RPMI8226 (cell line): ENCODE measurements around the gene TNFRSF6B.

Source experiments
- DNase-seq: peaks from one replicate; pipeline ENCODE4 v3.0.0-alpha.2; 2015

Gene TNFRSF6B

GRCh38 chr20:63740070-63740626, 43.7 kb downstream of the TNFRSF6B start:
- DNase-seq = peak; percentile 34

DNA sequence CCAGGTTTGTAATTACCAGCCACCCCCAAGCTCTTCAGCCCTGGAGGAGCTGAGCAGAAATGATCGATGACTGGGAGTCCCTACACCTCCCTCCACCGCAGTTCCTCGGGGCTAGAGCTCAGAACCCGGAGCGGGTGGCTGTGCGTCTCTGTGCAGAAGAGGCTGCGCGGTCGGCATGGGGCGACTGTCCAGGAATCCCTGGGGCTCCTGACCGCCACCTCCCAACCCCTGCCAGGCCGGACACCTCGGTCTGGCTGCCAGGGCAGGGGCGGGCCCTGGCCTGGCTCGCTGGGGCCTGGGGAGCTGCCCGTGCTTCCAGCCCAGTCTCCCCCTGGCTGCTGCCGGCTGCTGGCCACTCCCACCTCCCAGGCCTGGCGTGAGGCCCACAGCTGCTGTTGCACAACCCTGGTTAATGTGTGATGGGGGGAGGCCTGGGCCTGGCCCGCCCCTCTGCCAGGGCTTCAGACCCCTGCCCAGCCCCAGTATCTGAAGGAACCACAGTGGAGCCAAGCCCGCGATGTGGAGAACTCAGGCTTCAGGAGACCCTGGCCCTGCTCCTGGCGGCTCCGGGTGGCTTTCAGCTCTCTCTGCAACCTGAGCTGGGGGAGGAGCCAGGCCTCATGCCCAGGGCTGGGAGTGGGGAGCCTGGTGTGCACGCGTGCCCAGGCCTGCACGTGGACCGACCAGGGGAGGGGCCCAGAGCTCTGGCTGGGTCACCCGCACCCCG, 44.3 kb downstream of the TNFRSF6B start:
- peak; percentile 20 for DNase-seq

DNA sequence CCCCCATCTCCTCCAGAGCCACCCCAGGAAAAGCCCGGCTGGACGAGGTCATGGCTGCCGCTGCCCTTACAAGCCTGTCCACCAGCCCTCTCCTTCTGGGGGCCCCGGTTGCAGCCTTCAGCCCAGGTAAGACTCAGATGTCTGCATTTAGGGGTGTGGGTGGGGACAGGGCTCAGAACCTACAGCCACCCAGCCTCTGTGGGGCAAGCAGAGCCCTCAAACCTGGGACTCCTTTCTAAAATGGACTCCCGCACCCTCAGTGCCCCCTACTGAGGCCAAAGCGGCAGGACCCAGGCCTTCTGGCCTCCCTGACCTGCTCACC, 44.9 kb downstream of the TNFRSF6B start:
- DNase-seq = no peak

GRCh38 chr20:63741676-63742380, 45.4 kb downstream of the TNFRSF6B start:
- DNase-seq = no peak

DNA sequence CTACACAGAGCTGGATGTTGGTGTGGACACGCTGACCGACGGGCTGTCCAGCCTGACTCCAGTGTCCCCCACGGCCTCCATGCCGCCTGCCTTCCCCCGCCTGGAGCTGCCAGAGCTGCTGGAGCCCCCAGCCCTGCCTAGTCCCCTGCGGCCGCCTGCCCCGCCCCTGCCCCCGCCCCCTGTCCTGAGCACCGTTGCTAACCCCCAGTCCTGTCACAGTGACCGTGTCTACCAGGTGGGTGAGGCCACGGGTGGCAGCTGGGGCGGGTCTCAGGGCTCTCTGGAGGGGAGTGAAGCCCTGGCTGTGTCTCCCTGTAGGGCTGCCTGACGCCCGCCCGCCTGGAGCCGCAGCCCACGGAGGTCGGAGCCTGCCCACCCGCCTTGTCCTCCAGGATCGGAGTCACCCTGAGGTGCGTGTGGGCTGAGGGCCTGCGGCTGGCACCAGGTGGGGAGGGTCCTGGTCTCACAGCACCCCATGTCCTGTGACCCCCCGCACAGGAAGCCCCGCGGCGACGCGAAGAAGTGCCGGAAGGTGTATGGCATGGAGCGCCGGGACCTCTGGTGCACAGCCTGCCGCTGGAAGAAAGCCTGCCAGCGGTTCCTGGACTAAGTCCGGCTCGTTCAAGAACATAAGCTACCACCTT, 46.1 kb downstream of the TNFRSF6B start:
- no peak for DNase-seq

- DNase-seq = no peak
These were observed 46.9 kb downstream of the TNFRSF6B start for GRCh38 chr20:63743210-63743970.

DNA sequence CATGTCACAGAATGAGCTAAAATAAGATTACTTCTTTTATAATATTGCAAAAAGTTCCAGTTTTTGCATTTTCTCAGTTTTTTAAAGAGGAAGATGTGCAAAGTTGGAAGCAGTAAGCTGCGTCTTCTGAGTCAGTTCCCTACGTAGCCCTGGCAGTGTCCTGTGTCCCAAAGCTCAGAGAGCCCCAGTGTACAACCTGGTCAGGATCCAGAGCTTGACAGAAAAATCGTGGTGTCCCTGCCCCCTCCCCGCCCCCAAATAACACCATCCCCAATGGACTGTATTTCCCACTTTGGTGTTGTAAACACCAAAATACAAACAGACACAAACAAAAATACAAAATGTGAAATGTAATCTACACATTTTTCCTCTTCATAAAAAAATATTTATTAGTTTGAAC, 47.7 kb downstream of the TNFRSF6B start:
- DNase-seq = no peak

DNA sequence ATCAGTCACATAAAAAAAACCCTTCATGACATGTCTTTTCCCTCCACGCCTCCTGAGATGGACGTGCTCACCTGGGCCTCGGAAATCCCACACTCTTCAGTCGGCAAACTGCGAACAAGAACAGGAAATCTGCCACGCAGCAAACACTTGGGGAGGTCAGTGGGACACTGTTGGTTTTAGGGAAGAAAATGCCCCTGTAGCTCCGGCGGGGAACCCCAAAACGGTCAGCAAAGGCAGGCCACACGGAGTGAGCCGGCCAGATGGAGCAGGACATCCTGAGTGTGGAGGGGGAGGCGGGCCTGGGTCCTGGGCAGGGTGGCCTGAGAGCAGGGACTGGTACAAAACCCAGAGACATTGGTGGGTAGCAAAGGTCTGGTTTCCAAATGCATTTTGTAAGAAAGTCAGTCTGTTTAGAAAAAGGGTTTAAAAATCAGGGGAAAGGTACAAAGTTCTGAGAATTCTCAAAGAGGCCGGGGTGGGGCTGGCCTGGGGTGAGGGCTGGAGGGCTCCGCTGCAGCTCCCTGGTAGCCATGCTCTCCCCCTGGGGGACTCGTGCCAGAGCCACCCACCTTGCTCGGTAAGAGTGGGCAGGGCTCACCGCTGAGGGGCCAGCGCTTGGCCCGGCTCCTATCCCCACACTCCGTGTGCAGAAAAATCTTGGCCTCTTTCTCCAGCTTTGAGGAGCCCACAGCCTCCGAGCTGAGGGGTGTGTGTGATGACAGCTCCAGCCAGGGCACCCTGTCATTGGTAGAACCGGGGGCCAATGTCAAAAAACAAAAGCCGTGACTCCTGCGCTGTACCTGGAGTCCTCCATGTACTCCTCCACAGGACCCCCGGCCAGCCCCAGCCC, 48.3 kb downstream of the TNFRSF6B start:
- DNase-seq = no peak

DNA sequence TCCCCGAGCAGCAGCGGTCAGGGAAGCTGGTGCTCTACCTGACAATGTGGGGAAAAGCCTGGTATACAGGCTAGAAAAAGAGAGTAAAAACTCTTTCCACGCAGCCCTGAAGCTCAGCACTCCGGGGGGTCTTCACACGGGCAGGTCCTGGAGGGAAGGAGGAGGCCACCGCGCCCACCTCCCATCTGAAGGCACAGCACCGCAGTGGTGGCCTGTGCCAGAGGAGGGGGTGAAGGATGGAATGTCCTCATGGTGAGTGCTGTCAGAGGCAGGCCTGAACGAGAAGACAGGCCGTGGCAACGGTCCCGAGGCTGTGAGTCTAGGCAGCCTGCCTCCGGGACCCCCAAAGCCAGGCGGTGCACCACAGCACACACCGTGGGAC, 49.0 kb downstream of the TNFRSF6B start:
- no peak for DNase-seq

GRCh38 chr20:63745961-63746731, 49.7 kb downstream of the TNFRSF6B start:
- no peak for DNase-seq

DNA sequence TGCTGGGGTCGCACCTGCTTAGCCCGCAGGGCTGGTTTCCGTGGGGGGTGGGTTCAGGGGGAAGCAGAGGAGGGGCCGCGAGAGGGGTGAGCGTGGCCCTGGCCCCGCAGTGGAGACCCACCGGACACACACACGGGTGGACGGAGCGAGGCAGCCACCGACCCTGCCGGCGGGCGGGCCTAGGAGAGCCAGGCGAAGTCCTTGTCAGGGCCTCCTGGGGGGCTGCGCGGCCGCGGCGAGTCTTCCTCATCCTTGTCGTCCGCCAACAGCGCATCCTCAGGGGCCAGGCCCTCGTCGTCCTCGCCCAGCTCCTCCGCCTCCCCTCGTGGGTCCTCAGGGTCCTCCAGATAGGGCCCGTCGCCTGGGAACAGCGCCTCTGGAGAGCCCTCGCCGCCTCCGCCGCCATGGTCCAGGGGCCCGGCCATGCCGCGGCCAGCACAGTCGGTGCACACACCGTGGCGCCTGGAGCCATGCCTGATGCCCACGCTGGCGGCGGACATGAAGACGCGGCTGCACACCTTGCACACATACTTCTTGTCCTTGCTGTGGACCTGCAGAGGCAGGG, 50.4 kb downstream of the TNFRSF6B start:
- no peak for DNase-seq

DNA sequence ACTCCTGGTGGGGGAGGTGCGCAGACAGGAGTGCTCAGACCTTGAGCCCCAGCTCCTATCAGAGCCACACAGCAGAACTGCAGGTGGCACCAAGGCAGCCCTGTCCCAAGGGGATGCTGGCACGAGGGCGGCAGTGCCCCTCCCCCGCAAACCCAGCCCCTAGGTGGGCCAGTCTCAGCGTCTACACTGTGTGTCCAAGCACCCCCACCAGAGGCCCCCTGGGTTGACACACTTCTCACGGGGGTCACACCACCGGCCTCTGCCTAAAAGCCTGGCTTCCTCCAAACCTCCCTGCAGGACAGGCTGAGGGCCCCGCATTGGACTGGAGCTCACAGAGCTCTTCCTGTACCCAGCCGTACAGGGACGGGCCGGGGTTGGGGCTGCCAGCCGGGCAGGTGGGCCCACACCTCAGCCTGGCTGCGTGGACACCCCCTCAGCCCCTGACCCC, 51.2 kb downstream of the TNFRSF6B start:
- DNase-seq = no peak
